Activated T-helper 17 cell treated with anti-CD3 and anti-CD28 coated beads, Interleukin-2, amount 50 U/mL, for 72 hours (primary cell): ENCODE measurements around the gene RGMA. TPM values are rescaled to one million over a fixed set of nuclear protein-coding genes. Genes with fewer than 3 reads are reported as not detected.
"Not testable (repeated sequence)": the region's sequence is repeated elsewhere in the genome, so short reads cannot be mapped to it uniquely, and the experiment has no call there.

ENCODE experiments used
- ATAC-seq: fragments of 150-1000 bp; cut with Tn5 transposase; replicated peaks from 2 replicates; pipeline ENCODE4 v1.10.0; 2021; ENCODE audit warnings: mild to moderate bottlenecking, moderate library complexity
- H3K27ac Mint-ChIP-seq: one replicate; pipeline ENCODE4 v1.8.0; 2022; ENCODE audit warnings: mixed read lengths
- H3K27me3 Mint-ChIP-seq: one replicate; pipeline ENCODE4 v1.8.0; 2022; ENCODE audit warnings: mixed read lengths
- H3K36me3 Mint-ChIP-seq: one replicate; pipeline ENCODE4 v1.8.0; 2022; ENCODE audit warnings: low read depth, mild to moderate bottlenecking, mixed read lengths
- H3K4me1 Mint-ChIP-seq: one replicate; pipeline ENCODE4 v1.8.0; 2022; ENCODE audit warnings: mixed read lengths
- H3K4me3 Mint-ChIP-seq: one replicate; pipeline ENCODE4 v1.8.0; 2022; ENCODE audit warnings: mild to moderate bottlenecking, mixed read lengths
- H3K9me3 Mint-ChIP-seq: one replicate; pipeline ENCODE4 v1.8.0; 2022; ENCODE audit warnings: mixed read lengths
- total RNA-seq, 2 donors: library from RNA; stranded (reverse); gene quantifications; one replicate each; pipeline ENCODE4 v1.2.3, GENCODE V29; 2022

The RGMA gene
- total RNA-seq, 2 donors from 2014 or later = 0.15 to 0.26 TPM

- Mint-ChIP-seq H3K27ac (peak overlapping the region; percentile 73), H3K4me1 (peaks cover 19% of the 10 kb centered on the region)
- not testable (repeated sequence) for ATAC-seq, H3K27me3 Mint-ChIP-seq, H3K9me3 Mint-ChIP-seq, H3K4me3 Mint-ChIP-seq, H3K36me3 Mint-ChIP-seq
Observed at GRCh38 chr15:93031557-93032384, 57.2 kb downstream of the RGMA start.

- Mint-ChIP-seq H3K27ac (peak overlapping the region; percentile 73), H3K4me1 (peaks cover 17% of the 10 kb centered on the region), H3K4me3 (no peak overlapping the region), H3K27me3 (no peaks in the 10 kb centered on the region), H3K9me3 (no peaks in the 10 kb centered on the region), H3K36me3 (peaks cover 7% of the 10 kb centered on the region)
- no peak for ATAC-seq
Observed at GRCh38 chr15:93031103-93031464, 57.9 kb downstream of the RGMA start.

GRCh38 chr15:93030430-93031102 is 58.4 kb downstream of the RGMA start:
- Mint-ChIP-seq H3K27ac (peak overlapping the region; percentile 87), H3K27me3 (no peaks in the 10 kb centered on the region), H3K4me3 (peak overlapping the region; percentile 11), H3K36me3 (peaks cover 7% of the 10 kb centered on the region), H3K9me3 (no peaks in the 10 kb centered on the region), H3K4me1 (peaks cover 15% of the 10 kb centered on the region)
- ATAC-seq = peak; percentile 76

GRCh38 chr15:93029836-93030429 is 59.1 kb downstream of the RGMA start:
- H3K9me3 Mint-ChIP-seq = no peaks in the 10 kb centered on the region
- peak overlapping the region; percentile 87 for H3K27ac Mint-ChIP-seq
- peaks cover 7% of the 10 kb centered on the region for H3K36me3 Mint-ChIP-seq
- ATAC-seq = peak; percentile 17
- no peaks in the 10 kb centered on the region for H3K27me3 Mint-ChIP-seq
- peaks cover 17% of the 10 kb centered on the region for H3K4me1 Mint-ChIP-seq
- H3K4me3 Mint-ChIP-seq = peak overlapping the region; percentile 11

- Mint-ChIP-seq H3K4me1 (peaks cover 23% of the 10 kb centered on the region), H3K9me3 (no peaks in the 10 kb centered on the region), H3K27me3 (no peaks in the 10 kb centered on the region), H3K36me3 (peaks cover 7% of the 10 kb centered on the region), H3K27ac (peak overlapping the region; percentile 87), H3K4me3 (peak overlapping the region; percentile 11)
- no peak for ATAC-seq
Observed at GRCh38 chr15:93029214-93029835, 59.7 kb downstream of the RGMA start.

- Mint-ChIP-seq H3K36me3 (peaks cover 7% of the 10 kb centered on the region), H3K27me3 (no peaks in the 10 kb centered on the region), H3K27ac (peak overlapping the region; percentile 87), H3K4me1 (peaks cover 25% of the 10 kb centered on the region), H3K9me3 (no peaks in the 10 kb centered on the region), H3K4me3 (peak overlapping the region; percentile 1)
- peak; percentile 15 for ATAC-seq
Observed at GRCh38 chr15:93028632-93029213, 60.3 kb downstream of the RGMA start.

- Mint-ChIP-seq H3K4me1 (peaks cover 29% of the 10 kb centered on the region), H3K9me3 (no peaks in the 10 kb centered on the region), H3K27me3 (no peaks in the 10 kb centered on the region), H3K4me3 (peak overlapping the region; percentile 1), H3K27ac (peak overlapping the region; percentile 87), H3K36me3 (peaks cover 7% of the 10 kb centered on the region)
- ATAC-seq = no peak
Observed at GRCh38 chr15:93028111-93028631, 60.8 kb downstream of the RGMA start.

GRCh38 chr15:93027413-93027812 is 61.6 kb downstream of the RGMA start:
- H3K36me3 Mint-ChIP-seq = peaks cover 7% of the 10 kb centered on the region
- no peaks in the 10 kb centered on the region for H3K27me3 Mint-ChIP-seq
- no peak overlapping the region for H3K4me3 Mint-ChIP-seq
- no peaks in the 10 kb centered on the region for H3K9me3 Mint-ChIP-seq
- no peak overlapping the region for H3K27ac Mint-ChIP-seq
- no peak for ATAC-seq
- H3K4me1 Mint-ChIP-seq = peaks cover 36% of the 10 kb centered on the region

- Mint-ChIP-seq H3K9me3 (no peaks in the 10 kb centered on the region), H3K27me3 (no peaks in the 10 kb centered on the region), H3K4me1 (peaks cover 43% of the 10 kb centered on the region), H3K27ac (peak overlapping the region; percentile 73), H3K36me3 (peaks cover 7% of the 10 kb centered on the region), H3K4me3 (no peak overlapping the region)
- no peak for ATAC-seq
Observed at GRCh38 chr15:93026380-93026817, 62.6 kb downstream of the RGMA start.

- ATAC-seq = no peak
- no peaks in the 10 kb centered on the region for H3K27me3 Mint-ChIP-seq
Observed at GRCh38 chr15:93025625-93025982, 63.4 kb downstream of the RGMA start.

GRCh38 chr15:93024716-93025624 is 64.0 kb downstream of the RGMA start:
- no peak for ATAC-seq
- Mint-ChIP-seq H3K27ac (peak overlapping the region; percentile 73), H3K36me3 (peaks cover 7% of the 10 kb centered on the region), H3K27me3 (no peaks in the 10 kb centered on the region), H3K4me3 (peak overlapping the region; percentile 38), H3K4me1 (peaks cover 48% of the 10 kb centered on the region), H3K9me3 (no peaks in the 10 kb centered on the region)

More at GRCh38 chr15:93025625-93025982, 63.4 kb downstream of the RGMA start:
- H3K36me3 Mint-ChIP-seq = peaks cover 7% of the 10 kb centered on the region
- H3K9me3 Mint-ChIP-seq = no peaks in the 10 kb centered on the region
- H3K27ac Mint-ChIP-seq = peak overlapping the region; percentile 73
- no peak overlapping the region for H3K4me3 Mint-ChIP-seq
- H3K4me1 Mint-ChIP-seq = peaks cover 48% of the 10 kb centered on the region

GRCh38 chr15:93024293-93024692 is 64.7 kb downstream of the RGMA start:
- Mint-ChIP-seq H3K27ac (no peak overlapping the region), H3K4me3 (no peak overlapping the region), H3K36me3 (peaks cover 7% of the 10 kb centered on the region), H3K27me3 (no peaks in the 10 kb centered on the region), H3K4me1 (peaks cover 43% of the 10 kb centered on the region), H3K9me3 (no peaks in the 10 kb centered on the region)
- ATAC-seq = no peak
